MG63 (cell line): ENCODE measurements around the gene KRTAP5-3. TPM values are rescaled to one million over a fixed set of nuclear protein-coding genes. Genes with fewer than 3 reads are reported as not detected.

ENCODE experiments used
- total RNA-seq: library from RNA; depleted of rRNA; stranded (reverse); fragments of >200 nt; shearing (Covaris generic); gene quantifications from 2 replicates; pipeline ENCODE4 v1.2.3, GENCODE V29; 2014; ENCODE audit warnings: low replicate concordance; rRNA removed

KRTAP5-3 gene
- total RNA-seq, 1 experiment from 2014 or later: not detected

Other genes starting within 250 kb of the KRTAP5-3 start
- 4.7 and 6.9 TPM in 2 replicates for gene BRSK2, start 218.5 kb downstream of the KRTAP5-3 start, total RNA-seq
- gene MOB2, start 121.7 kb downstream of the KRTAP5-3 start, total RNA-seq: 25.4 and 34.2 TPM in 2 replicates
- gene DUSP8, start 36.2 kb downstream of the KRTAP5-3 start, total RNA-seq: 1.1 and 4.5 TPM in 2 replicates
- not detected in 2 replicates for gene KRTAP5-1, start 23.2 kb downstream of the KRTAP5-3 start, total RNA-seq
- not detected in 2 replicates for gene KRTAP5-2, start 10.2 kb downstream of the KRTAP5-3 start, total RNA-seq
- gene KRTAP5-4, start 13.7 kb upstream of the KRTAP5-3 start, total RNA-seq: not detected in 2 replicates
- gene KRTAP5-5, start 21.3 kb upstream of the KRTAP5-3 start, total RNA-seq: not detected in 2 replicates
- gene KRTAP5-6, start 88.7 kb upstream of the KRTAP5-3 start, total RNA-seq: not detected in 2 replicates
- 0.03 and 1.8 TPM in 2 replicates for gene IFITM10, start 142.1 kb upstream of the KRTAP5-3 start, total RNA-seq
- 201 and 234 TPM in 2 replicates for gene CTSD, start 155.5 kb upstream of the KRTAP5-3 start, total RNA-seq
- not detected in 2 replicates for gene SYT8, start 226.5 kb upstream of the KRTAP5-3 start, total RNA-seq
- not detected in 2 replicates for gene TNNI2, start 230.5 kb upstream of the KRTAP5-3 start, total RNA-seq
- 41.7 and 66.6 TPM in 2 replicates for gene LSP1, start 244.6 kb upstream of the KRTAP5-3 start, total RNA-seq